PFSK-1 (cell line): Measurements from ENCODE around the gene GDAP1L1.

ENCODE experiments used
- POLR2AphosphoS5 ChIP-seq: IDR thresholded peaks from 2 replicates; pipeline ENCODE4 v1.6.1; 2012; ENCODE audit warnings: low read depth, mild to moderate bottlenecking, control low read depth, low read length, moderate library complexity
- TAF1 ChIP-seq: IDR thresholded peaks from 2 replicates; pipeline ENCODE4 v1.6.1; 2012; ENCODE audit warnings: low read length, control low read depth, borderline replicate concordance; ENCODE audit not compliant: insufficient read depth

DNA sequence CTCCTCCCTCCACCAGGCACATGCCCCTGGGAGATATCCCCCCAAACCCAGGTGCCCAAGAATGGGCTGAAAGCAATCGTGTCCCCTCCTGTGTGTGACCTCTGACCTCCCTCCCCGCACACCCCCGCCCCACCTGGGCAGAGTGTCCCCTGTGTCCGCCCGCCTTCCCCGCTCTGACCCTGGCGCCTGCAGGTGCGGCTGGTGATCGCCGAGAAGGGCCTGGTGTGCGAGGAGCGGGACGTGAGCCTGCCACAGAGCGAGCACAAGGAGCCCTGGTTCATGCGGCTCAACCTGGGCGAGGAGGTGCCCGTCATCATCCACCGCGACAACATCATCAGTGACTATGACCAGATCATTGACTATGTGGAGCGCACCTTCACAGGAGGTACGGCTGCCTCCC, 9.9 kb downstream of the GDAP1L1 start:
- TF ChIP-seq POLR2AphosphoS5 (no peak), TAF1 (no peak)
